ENCODE measurements around the gene MRPS10.

MRPS10 gene

DNA sequence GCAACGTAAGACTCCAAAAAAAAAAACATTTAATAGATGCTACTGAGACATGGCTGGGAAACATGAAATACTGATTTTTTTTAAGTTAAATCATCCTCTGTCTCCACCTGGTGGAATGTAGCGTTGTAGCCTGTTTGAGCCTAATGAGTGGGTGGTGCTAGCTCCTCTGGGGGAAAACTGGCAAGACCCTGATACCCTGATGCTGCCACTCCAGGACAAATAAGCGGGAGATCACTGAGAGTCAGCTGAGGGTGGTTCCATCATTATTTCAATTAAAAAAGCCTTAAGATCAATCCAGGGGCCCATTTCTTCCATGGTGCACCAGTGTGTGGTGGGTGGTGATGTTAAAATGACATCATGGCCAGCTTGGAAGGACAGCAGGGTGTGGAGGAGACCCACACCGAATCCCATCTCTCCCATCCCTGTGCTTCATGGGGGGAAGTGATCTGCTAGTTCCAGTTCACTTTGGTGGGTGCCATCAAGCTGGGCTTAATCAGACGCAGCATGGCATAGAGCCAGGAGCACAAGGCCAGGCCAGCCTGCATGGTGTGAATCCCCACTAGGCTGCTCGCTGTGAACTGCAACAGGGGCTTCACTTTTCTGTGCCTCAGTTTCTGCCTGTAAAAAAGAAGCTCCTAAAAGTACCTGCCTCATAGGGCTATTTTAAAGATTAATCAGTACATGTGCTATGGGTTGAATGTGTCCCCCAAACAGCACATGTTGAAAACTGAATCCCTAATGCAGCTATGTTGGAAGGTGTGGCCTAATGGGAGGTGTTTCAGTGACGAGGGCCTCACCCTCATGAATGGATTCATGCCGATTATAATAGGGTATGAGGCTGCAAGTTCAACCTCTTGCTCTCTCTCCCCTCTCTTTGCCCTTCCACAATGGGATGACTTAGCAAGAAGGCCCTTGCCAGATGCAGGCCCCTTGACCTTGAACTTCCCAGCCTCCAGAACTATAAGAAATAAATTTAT, 13.0 kb upstream of the MRPS10 start:
- FAIRE-seq (no peak), DNase-seq (ENCODE audit: insufficient read length, low spot score) (no peak)
- TF ChIP-seq, protein P1, sequence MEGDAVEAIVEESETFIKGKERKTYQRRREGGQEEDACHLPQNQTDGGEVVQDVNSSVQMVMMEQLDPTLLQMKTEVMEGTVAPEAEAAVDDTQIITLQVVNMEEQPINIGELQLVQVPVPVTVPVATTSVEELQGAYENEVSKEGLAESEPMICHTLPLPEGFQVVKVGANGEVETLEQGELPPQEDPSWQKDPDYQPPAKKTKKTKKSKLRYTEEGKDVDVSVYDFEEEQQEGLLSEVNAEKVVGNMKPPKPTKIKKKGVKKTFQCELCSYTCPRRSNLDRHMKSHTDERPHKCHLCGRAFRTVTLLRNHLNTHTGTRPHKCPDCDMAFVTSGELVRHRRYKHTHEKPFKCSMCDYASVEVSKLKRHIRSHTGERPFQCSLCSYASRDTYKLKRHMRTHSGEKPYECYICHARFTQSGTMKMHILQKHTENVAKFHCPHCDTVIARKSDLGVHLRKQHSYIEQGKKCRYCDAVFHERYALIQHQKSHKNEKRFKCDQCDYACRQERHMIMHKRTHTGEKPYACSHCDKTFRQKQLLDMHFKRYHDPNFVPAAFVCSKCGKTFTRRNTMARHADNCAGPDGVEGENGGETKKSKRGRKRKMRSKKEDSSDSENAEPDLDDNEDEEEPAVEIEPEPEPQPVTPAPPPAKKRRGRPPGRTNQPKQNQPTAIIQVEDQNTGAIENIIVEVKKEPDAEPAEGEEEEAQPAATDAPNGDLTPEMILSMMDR (IDR thresholded peaks at IDR 0.05; ENCODE audit: insufficient read depth, missing control alignments): peak; percentile 41

DNA sequence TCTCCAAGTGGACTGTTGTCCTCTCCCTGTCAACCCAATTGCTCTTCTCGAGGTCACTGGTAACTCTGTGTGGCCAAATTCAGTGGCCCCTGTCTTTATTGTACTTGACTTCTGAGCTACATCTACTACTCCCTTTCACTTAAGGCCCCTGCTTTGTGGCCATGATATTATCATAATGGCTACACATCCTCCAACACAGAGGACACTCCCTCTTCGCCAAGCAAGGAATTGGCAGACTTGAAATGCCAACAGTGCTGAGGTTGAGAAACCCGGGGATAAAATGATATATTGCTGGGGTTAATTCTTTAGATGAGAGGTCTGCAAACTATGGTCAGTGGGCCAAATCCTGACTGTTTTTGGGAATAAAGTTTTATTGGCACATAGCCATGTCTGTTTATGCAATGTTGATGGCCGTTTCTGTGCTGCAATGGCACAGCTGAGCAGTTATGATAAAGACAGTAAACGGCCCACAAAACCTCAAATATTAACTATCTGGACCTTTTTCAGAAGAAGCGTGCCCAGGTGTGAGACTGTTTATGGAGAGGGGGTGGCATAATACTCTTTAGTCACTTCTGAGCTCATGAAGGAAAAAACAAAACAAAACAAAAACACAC, 12.0 kb upstream of the MRPS10 start:
- DNase-seq (ENCODE audit: insufficient read length, low spot score): no peak
- TF ChIP-seq, protein P1 (IDR thresholded peaks at IDR 0.05; ENCODE audit: insufficient read depth, missing control alignments): no peak
- FAIRE-seq: no peak

DNA sequence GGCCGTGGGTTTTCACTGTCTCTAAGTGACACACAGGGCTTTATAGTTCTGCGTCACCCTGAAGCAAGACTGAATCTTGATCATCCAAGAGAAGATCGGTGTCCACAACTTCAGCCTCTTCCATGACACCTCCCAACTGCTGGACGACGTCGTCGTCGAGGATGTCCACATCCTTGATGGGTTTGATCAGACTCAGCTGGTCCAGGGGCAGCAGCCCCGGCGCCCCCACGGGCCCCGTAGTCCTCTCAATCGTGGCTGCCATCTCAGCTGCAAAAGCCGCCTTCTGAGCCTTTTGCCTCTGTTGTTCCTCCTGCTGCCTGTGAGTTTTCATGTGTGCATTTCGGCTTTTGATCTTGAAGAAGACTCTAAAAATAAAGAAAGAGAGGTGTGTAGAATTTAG, 10.6 kb upstream of the MRPS10 start:
- TF ChIP-seq, protein P1 (IDR thresholded peaks at IDR 0.05; ENCODE audit: insufficient read depth, missing control alignments): no peak
- FAIRE-seq: no peak
- DNase-seq (ENCODE audit: insufficient read length, low spot score): no peak

DNA sequence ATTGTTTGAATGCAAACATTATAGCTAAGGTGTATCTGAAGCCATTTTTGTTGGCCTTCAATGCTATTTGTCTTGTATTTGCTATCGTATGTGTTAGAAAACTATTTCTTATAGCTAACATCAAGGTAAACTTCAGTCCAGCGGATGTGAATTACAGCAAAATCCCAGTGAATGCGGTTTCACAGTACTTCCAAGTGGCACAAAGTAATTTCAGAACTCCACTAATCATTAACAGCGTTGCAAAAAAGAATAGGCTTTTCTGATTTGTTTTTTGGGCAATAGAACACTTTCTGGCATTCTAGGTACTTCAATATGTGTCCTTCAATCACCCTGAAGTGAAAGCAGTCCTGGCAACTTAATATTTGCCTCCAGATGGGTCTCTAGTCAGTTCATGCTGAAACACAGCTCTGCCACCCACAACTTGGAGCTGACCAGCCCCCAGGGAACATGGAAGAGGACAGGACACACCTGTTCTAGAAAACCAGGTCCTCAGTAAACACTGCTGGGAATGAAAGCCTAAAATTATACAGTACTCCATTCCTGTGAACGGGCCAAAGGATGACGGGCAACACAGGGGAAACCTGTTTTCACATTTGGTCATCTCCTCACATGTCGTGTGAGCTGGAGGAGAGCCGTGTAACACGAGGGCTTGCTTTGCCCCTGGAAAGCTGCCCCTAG, 9.7 kb upstream of the MRPS10 start:
- TF ChIP-seq, protein P1 (IDR thresholded peaks at IDR 0.05; ENCODE audit: insufficient read depth, missing control alignments): no peak
- FAIRE-seq: no peak

DNA sequence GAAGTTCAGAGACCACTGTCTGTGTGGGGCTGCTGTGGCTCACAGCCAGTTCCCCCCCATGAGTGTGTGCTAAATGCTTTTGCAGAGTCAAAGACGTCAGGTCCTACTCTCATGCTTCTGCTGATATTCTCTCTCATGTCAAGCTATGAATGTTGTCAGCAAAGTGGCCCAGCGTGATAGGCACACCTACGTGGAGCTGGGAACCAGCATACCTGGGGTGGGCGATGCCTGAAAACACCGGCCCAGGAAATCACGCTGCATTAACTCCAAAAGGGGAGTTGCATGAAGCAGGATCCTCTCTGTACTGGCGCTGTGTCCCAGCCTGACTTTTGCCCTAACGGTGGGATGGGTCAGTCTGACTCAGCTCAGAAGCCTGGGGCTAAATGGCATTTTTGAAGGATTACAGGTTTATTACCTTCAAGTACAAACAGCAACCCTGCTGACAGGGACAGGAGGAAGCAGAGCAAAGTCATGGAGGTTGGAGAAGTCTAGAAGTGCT, 9.0 kb upstream of the MRPS10 start:
- TF ChIP-seq, protein P1 (IDR thresholded peaks at IDR 0.05; ENCODE audit: insufficient read depth, missing control alignments): no peak
- DNase-seq (ENCODE audit: insufficient read length, low spot score) (no peak), FAIRE-seq (no peak)

More for the DNA sequence above, 9.7 kb upstream of the MRPS10 start:
- DNase-seq (ENCODE audit: insufficient read length, low spot score): no peak

DNA sequence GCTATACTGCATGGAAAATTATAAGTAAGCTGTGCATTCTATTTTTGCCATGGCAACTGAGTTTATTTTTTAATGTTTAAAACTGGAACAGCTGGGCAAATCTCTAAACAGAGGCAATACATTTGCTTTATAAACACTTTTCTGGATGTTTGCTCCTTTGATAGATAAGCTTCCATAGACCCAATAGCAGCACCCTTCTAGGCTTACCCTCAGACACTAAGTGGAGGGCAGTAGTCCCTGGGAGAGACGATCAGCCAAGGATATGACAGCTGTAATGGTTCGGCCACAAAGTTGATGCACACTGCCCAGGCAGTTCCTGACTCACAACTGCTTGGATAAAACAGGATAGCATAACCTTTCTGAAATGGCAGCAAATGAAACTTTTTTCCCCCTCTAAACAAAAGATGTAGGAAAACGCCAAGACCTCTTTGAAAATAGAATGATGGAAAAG, 8.5 kb upstream of the MRPS10 start:
- DNase-seq (ENCODE audit: insufficient read length, low spot score) (no peak), FAIRE-seq (no peak)
- TF ChIP-seq, protein P1 (IDR thresholded peaks at IDR 0.05; ENCODE audit: insufficient read depth, missing control alignments): no peak

Data from D721Med (cell line).